K562 (cell line): ENCODE measurements around the gene RNF4. TPM values are rescaled to one million over a fixed set of nuclear protein-coding genes. Genes with fewer than 3 reads are reported as not detected.

Experiments
- MGA ChIP-seq: fragments of 450-650 bp; IDR thresholded peaks from 2 replicates; pipeline ENCODE4 v1.6.1; 2016; ENCODE audit warnings: mild to moderate bottlenecking, moderate library complexity
- USF1 ChIP-seq: sonication (generic); formaldehyde crosslinking; IDR thresholded peaks from 2 replicates; pipeline ENCODE4 v1.9.0; 2022; ENCODE audit warnings: mild to moderate bottlenecking, missing genetic modification reagents
- YY1 ChIP-seq, 3 experiments: IDR thresholded peaks; 2 replicates each; pipeline ENCODE4 v1.6.1; 2011; ENCODE audit warnings: low read length in 2 of 3, mild to moderate bottlenecking in 2 of 3, moderate library complexity in 2 of 3, borderline replicate concordance in 1 of 3, control low read depth in 1 of 3, low read depth in 1 of 3; ENCODE audit not compliant: insufficient read depth in 3 of 3, insufficient replicate concordance in 2 of 3, control insufficient read depth in 1 of 3, insufficient read length in 1 of 3; ENCODE audit errors: extremely low read depth in 1 of 3
- polyA plus RNA-seq, 8 experiments: library from polyadenylated mRNA; depleted of rRNA in 4 of 8; stranded (reverse) in 5 of 8; unstranded in 3 of 8; fragments of >200 nt; fragmentation: Nextera tagmentation in 2 of 8; fragmentation: Illumina TruSeq in 1 of 8; extraction: Ambion mirVana in 2 of 8; extraction: Trizol in 1 of 8; gene quantifications; 2 replicates each; pipeline versions ENCODE4 v1.2.1 to v1.2.3, GENCODE V29; 2011 to 2014; ENCODE audit warnings: inconsistent platforms in 1 of 8, missing spikeins in 1 of 8
- total RNA-seq, 7 experiments: library from RNA; depleted of rRNA in 6 of 7; stranded (reverse); fragments of >200 nt in 6 of 7; fragmentation: Illumina TruSeq in 2 of 7; extraction: Trizol in 2 of 7; gene quantifications; 2 replicates each; pipeline versions ENCODE4 v1.2.1 to v1.2.3, GENCODE V29; 2011 to 2021; ENCODE audit warnings: low replicate concordance in 1 of 7

The RNF4 gene
- total and polyA plus RNA-seq, 9 of the 15 experiments (the other 6 are each of a cell fraction or from before 2014, with no cell fraction given) = 19.2 to 59.3 (median 44.8) TPM

DNA sequence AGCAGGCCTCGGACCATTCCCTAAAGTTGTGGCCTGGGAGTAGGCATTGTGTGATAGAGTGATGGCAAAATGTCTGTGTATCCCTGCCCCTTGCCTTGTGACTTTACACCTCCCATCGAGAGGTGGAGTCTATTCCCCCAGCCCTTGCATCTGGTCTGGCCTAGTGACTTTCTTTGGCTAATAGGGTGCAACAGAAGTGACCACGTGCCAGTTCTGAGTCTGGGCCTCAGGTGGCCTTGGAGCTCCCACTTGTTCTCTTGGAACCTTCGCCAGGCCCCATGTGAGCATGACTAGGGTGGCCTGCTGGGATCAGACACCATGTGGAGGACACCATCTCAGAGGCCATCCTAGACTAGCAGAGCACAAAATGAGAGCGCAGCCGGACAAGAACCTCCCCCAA lies 3.9 kb upstream of the RNF4 start (continued):
- 0 out of 2 replicates have a peak, but pooled peaks have one; percentile 20 for TF ChIP-seq MGA
- peak; percentile 25; the same call in 1 of the 2 replicates for TF ChIP-seq USF1
- TF ChIP-seq YY1 (IDR thresholded peaks at IDR 0.05; ENCODE audit: borderline replicate concordance in 1 of 3, control insufficient read depth in 1 of 3, extremely low read depth in 1 of 3, insufficient read depth in 3 of 3, insufficient read length in 1 of 3, insufficient replicate concordance in 2 of 3, low read depth in 1 of 3, low read length in 2 of 3) = peak in 1 of 3 experiments; percentile 82
- TF ChIP-seq, all 486 proteins: peak for 6
